H1 (cell line): ENCODE measurements around the gene DNAH10. TPM values are rescaled to one million over a fixed set of nuclear protein-coding genes. Genes with fewer than 3 reads are reported as not detected.

Source experiments
- CHD7 ChIP-seq: fragments of 300-600 bp; sonication (generic); IDR thresholded peaks from 2 replicates; pipeline ENCODE4 v1.7.1; 2012; ENCODE audit warnings: low read length, moderate library complexity, mild to moderate bottlenecking, inconsistent platforms; ENCODE audit not compliant: insufficient replicate concordance
- SIN3A ChIP-seq, 2 experiments: IDR thresholded peaks in 1 of 2; conservative IDR thresholded peaks in 1 of 2; 2 replicates each; pipeline ENCODE4 v1.6.1; 2011 to 2012; ENCODE audit warnings: low read length in 2 of 2, improper control_type of control experiment in 1 of 2, low read depth in 1 of 2, mild to moderate bottlenecking in 1 of 2
- polyA plus RNA-seq, 7 experiments: library from polyadenylated mRNA; depleted of rRNA in 3 of 7; stranded (reverse) in 5 of 7; unstranded in 2 of 7; fragments of >200 nt in 5 of 7; fragments of 200-250 nt in 2 of 7; gene quantifications; 1 replicate in 5 of 7; 2 replicates in 1 of 7; 4 replicates in 1 of 7; pipeline versions ENCODE4 v1.2.1 to v1.2.3, GENCODE V29; 2011 to 2013; ENCODE audit warnings: missing spikeins in 2 of 7, mixed read lengths in 2 of 7
- total RNA-seq: library from RNA; stranded (reverse); fragmentation: NEBNext Ultra II Directional; extraction: Animal tissue kit (Norgen Biotek cat#: 25700); gene quantifications from 2 replicates; pipeline ENCODE4 v1.2.1, GENCODE V29; 2021

DNAH10 gene
- total and polyA plus RNA-seq, 2 of the 8 experiments (the other 6 are each of a cell fraction or from before 2014, with no cell fraction given), result 0.02 to 0.24 TPM

GRCh38 chr12:123942911-123943648 lies 181.0 kb downstream of the DNAH10 start (continued):
- TF ChIP-seq CHD7 (no peak), SIN3A (conservative IDR thresholded peaks at IDR 0.05 in 1 of 2, IDR thresholded peaks at IDR 0.05 in 1 of 2; ENCODE audit: low read depth in 1 of 2, low read length in 2 of 2) (no peak)
